NCI-H2227 treated with DMSO at 0.1 percent for 48 hours (cell line): Measurements from ENCODE around the gene POLH.
A peak's percentile ranks its signal among the peaks of the same experiment; 100 is the strongest.
"Not testable (repeated sequence)": the region's sequence is repeated elsewhere in the genome, so short reads cannot be mapped to it uniquely, and the experiment has no call there.

Experiments
- DNase-seq: peaks from one replicate; lab custom pipeline; 2025; lab: John Stamatoyannopoulos, UW

The POLH gene

DNA sequence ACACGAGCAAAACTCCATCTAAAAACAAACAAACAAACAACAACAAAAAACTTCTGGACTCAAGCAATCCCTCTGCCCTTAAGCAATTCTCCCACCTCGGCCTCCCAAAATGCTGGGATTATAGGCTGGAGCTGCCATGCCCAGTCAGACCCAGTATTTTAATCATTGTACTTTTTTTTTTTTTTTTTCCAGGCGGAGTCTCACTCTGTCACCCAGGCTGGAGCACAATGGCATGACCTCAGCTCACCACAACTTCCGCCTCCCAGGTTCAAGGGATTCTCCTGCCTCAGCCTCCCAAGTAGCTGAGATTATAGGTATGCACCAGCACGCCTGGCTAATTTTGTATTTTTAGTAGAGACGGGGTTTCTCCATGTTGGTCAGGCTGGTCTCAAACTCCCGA lies 57.0 kb downstream of the POLH start:
- DNase-seq: not testable (repeated sequence)

DNA sequence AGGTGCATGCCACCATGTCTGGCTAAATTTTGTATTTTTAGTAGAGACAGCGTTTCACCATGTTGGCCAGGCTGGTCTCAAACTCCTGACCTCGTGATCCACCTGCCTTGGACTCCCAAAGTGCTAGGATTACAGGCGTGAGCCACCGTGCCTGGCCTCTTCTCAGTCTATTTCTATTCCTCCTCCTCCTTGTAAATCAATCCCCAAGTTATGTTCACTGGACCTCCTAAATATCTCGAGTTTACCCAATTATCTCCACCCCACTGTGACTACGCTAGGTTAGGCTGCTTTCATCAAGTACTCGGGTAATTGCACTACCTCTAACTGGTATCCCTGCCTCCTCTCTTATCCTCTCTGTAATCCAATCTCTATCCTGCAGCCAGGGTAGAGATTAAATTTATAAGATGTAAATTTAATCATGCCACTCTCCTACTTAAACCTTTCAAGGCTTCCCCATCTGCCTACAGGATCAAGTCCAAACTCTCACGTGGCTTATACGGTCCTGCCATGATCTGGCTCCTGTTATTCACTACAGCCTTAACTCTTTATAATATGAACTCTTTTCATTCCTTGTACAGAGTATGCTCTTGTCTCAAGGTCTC lies 58.8 kb downstream of the POLH start:
- no peak for DNase-seq

DNA sequence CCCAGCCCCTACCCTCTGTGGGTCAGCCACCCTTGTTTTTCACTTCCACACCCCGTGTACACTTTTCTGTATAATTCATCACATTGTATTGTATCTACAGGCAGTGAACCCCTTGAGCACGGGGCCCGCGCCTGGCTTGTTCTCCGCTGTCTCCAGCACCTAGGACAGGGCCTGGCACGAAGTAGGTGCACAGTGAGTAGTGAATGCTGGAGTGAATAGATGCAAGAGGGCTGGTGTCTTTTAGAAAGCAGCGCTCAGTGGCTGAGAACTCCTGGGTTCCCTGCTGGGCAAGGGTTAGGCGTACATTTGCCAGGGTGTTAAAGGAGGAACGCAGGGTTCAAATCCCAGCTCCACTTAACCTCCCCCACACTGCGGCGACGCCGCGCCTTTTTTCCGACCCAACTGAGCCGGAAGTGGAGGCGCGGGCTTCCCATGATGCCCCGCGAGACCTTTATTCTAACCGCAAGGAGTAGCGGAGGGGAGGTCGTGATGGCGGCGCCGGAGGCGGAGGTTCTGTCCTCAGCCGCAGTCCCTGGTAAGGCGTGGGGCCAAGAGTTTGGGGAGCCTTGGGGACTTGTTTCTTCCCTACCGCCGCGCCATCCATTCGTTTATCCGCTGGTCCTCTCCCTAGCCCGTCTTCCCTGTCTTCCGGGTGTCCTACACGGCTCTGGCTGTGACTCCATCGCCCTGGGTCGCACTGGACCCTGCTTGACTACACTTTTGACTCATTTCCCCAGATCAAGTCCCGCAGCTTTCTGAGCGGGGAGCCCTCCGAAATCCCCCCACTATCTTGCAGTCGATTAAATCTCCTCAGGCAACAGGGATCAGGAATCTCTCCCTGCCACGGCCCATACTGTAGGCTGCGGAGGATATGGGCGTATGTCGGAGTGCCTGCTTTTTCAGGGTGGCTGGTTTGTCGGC lies 59.7 kb downstream of the POLH start, which contains the start of gene MAD2L1BP:
MAD2L1BP (plus strand) TSS at position 454 of the 921 bp plus-strand sequence; CDS start at position 490, 36 bp downstream.
- DNase-seq: peak; percentile 62

DNA sequence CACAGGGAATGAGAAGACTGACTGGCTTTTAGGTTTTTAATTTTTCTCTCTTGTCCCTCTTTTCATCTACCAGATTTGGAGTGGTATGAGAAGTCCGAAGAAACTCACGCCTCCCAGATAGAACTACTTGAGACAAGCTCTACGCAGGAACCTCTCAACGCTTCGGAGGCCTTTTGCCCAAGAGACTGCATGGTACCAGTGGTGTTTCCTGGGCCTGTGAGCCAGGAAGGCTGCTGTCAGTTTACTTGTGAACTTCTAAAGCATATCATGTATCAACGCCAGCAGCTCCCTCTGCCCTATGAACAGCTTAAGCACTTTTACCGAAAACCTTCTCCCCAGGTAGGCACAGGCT lies 60.3 kb downstream of the POLH start:
- no peak for DNase-seq

DNA sequence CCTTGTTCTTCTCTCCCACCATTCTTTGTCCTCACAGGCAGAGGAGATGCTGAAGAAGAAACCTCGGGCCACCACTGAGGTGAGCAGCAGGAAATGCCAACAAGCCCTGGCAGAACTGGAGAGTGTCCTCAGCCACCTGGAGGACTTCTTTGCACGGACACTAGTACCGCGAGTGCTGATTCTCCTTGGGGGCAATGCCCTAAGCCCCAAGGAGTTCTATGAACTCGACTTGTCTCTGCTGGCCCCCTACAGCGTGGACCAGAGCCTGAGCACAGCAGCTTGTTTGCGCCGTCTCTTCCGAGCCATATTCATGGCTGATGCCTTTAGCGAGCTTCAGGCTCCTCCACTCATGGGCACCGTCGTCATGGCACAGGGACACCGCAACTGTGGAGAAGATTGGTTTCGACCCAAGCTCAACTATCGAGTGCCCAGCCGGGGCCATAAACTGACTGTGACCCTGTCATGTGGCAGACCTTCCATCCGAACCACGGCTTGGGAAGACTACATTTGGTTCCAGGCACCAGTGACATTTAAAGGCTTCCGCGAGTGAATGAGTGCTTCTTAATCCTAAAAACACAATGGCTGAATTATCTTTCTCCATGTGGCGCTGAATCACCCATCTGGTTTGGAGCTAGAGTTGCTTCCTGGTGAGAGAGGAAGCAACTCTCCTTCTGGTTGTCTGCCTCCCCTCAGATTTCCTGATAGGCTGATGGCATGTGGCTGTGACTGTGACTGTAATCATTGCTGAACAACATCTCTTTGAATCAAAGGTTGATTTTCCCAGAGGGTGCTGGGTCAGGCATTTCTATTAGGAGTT lies 64.2 kb downstream of the POLH start:
- no peak for DNase-seq

DNA sequence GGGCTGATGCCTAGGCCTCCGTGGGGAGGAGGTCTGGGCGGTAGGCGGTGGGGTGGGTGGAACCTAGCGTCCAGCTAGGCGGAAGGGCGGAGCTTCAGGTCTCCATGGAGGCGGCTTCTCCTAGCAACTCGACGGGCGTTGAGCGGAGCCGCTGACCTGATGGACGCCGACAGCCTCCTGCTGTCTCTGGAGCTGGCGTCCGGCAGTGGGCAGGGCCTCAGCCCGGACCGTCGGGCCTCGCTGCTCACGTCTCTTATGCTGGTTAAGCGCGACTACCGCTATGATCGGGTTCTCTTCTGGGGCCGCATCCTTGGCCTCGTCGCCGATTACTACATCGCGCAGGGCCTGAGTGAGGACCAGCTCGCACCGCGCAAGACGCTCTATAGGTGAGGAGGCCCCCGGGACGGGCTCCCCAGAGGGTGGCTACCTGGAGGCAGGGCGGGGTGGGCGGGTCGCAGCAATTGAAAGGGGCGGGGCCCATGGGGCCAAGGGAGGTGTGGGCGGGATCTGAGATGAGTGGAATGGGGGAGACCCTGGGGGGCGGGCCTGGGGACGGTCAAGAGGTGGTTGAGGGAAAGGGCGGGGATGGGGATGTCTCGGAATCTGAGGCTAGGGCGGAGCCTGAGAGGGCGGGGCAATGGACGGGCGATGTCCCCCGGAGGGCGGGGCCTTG lies 69.1 kb downstream of the POLH start, which contains the start of gene RSPH9:
RSPH9 (plus strand) TSS at position 97 of the 673 bp plus-strand sequence; CDS start at position 160, 63 bp downstream.
- DNase-seq: peak; percentile 68

DNA sequence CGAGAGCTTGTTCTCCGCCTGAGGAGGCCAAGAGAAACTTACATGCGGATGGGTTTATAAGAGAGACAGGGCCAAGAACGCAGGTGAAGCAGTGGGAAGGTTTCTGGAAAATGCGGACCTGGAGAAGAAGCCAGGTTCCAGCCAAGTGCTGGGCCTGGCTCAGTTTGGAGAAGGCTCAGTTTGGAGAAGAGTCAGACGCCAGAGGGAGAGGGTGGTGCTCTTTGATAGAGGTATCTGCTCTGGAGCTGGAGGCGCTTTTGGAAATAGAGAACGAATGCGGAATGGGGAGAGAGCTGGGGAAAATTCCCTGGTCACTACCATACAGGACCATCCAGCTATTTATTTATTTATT lies 69.6 kb downstream of the POLH start:
- no peak for DNase-seq

DNA sequence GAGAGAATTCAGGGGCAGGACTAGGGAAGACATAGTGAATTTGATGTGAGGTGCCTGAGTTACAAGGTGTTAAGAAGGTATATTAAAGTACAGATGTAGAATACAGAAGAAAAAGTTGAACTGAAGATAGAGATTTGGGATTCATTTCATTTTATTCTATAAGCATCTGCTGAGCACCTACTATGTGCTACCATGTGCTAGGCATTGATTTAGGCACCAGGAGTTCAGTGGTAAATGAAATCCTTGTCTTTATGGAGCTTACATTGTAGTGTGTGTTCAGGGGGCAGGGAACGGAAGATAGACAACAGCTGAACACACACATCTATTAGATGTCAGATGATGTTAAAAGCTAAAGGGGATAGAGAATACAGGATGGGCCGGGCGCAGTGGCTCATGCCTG lies 71.6 kb downstream of the POLH start:
- no peak for DNase-seq

DNA sequence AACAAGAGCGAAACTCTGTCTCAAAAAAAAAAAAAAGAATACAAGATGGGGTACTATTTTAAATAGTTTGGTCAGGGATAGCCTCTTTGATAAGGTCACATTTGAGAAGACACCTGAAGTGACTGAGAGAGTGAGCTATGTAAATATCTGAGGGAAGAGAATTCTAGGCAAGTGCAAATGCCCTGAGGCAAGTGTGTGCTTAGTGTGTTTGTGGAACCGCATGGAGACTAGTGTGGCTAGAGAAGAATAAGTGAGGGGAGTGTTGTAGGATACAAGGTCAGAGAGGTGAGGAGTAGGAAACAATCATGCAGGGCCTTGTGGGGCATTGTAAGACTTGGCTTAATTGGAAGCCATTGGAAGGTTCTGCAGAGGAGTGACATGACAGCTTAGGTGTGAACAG lies 72.3 kb downstream of the POLH start:
- no peak for DNase-seq

DNA sequence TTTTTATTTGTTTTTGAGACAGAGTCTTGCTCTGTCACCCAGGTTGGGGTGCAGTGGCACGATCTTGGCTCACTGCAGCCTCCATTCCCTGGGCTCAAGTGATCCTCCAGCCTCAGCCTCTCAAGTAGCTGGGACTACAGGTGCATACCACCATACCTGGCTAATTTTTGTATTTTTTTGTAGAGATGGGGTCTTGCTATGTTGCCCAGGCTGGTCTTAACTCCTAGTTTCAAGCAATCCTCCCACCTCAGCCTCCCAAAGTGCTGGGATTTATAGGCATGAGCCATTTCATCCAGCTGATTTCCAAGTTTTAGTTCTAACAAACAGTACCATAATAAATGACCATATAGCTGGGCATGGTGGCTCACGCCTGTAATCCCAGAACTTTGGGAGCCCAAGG lies 76.8 kb downstream of the POLH start:
- not testable (repeated sequence) for DNase-seq

DNA sequence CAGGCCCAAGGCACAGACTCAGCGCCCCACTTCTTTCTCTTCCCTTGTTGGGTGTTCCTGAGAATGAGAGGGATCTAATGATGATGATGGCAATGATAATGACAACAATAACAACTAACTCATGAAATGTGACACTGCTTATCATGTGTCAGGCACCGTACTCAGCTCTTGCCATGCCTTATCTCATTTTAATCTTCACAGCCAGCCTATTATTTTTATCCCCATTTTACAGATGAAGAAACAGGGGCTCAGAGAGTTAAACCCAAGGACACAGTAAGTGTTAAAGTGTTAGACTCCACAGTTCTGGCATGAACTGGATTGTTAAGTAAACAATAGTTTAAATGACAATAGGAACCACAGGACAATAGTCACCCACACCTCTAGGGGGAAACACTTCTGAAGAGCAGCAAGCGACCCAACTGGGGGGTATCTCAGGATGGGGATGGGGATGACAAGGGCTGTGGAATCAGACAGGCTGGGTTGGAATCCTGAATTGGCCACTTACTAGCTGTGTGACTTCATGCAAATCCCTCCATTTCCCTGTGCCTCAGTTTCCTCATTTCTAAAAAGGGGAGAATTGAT lies 81.3 kb downstream of the POLH start:
- DNase-seq: no peak

DNA sequence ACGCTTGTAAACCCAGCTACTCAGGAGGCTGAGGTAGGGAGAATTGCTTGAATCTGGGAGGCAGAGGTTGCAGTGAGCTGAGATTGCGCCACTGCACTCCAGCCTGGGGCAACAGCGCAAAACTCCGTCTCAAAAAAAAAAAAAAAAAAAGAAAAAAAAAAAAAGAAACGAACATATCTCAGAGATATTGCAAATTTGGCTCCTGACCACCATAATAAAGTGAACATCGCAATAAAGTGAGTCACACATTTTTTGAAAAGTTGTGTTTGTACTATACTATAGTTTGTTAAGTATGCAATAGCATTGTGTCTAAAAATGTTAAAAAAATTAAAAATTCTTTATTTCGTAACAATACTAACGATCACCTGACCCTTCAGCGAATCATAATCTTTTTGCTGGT lies 82.2 kb downstream of the POLH start:
- no peak for DNase-seq

DNA sequence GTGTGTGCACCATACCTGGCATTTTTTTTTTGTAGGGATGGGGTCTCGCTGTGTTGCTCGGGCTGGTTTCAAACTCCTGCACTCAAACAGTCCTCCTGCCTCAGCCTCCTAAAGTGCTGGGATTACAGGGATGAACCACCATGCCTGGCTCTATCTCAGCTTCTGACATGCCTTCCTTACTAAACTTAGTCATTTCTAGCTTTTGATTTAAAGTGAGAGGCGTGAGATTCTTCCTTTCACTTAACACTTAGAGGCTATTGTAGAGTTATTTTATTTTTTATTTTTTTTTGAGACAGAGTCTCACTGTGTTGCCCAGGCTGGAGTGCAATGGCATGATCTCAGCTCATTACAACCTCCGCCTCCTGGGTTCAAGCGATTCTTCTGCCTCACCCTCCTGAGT lies 87.0 kb downstream of the POLH start:
- DNase-seq: not testable (repeated sequence)
